ENCODE data around the gene STIMATE.

- TF ChIP-seq, protein P1, sequence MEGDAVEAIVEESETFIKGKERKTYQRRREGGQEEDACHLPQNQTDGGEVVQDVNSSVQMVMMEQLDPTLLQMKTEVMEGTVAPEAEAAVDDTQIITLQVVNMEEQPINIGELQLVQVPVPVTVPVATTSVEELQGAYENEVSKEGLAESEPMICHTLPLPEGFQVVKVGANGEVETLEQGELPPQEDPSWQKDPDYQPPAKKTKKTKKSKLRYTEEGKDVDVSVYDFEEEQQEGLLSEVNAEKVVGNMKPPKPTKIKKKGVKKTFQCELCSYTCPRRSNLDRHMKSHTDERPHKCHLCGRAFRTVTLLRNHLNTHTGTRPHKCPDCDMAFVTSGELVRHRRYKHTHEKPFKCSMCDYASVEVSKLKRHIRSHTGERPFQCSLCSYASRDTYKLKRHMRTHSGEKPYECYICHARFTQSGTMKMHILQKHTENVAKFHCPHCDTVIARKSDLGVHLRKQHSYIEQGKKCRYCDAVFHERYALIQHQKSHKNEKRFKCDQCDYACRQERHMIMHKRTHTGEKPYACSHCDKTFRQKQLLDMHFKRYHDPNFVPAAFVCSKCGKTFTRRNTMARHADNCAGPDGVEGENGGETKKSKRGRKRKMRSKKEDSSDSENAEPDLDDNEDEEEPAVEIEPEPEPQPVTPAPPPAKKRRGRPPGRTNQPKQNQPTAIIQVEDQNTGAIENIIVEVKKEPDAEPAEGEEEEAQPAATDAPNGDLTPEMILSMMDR (conservative IDR thresholded peaks at IDR 0.05): no peak; the same call in 1 of the 2 replicates
- TF ChIP-seq ZFX (IDR thresholded peaks at IDR 0.05): no peak
Measured at GRCh38 chr3:52892625-52893311, 4.6 kb downstream of the STIMATE start.
